Measurements from ENCODE around the gene FAM237A.

Gene FAM237A

DNA sequence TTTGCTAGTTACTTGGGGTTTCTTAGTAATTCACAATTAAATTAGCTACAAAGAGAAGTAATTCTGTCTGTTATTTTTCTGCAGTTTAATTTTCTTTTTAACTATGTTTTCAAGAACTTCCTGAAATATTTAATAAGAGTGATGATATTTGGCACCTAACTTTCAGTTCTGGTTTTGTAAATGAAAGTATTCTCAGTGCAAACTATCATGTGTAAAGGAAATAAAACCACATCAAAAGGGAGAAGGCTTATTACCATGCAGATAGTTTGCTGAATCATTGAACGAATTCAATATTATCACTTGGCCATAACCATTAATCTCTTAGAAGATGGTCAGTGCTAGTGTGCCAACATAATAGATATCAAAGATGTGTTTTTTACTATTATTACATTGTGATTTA lies 46.7 kb downstream of the FAM237A start:
- no peak for DNase-seq (ENCODE audit: low read depth in 2 of 2)

DNA sequence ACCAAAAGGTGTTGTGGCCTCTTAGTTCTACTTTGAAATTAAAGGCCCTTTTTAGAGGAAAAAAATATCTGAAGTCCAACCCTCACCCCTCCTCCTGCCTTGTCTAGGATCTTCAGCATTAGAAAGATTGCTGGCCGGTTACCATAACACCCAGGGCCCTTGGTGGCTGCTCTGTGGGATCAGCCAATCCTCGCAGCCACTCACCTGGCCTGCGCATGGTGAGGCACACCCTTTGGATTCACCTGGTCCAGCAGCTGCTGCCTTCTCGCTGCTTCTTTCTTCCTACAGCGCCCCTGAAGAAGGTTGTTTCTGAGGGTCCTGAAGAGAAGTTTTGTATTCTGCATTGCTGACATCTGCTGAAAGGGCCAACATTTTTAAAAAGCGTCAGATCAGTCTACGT lies 50.7 kb downstream of the FAM237A start:
- no peak for DNase-seq (ENCODE audit: low read depth in 2 of 2)

DNA sequence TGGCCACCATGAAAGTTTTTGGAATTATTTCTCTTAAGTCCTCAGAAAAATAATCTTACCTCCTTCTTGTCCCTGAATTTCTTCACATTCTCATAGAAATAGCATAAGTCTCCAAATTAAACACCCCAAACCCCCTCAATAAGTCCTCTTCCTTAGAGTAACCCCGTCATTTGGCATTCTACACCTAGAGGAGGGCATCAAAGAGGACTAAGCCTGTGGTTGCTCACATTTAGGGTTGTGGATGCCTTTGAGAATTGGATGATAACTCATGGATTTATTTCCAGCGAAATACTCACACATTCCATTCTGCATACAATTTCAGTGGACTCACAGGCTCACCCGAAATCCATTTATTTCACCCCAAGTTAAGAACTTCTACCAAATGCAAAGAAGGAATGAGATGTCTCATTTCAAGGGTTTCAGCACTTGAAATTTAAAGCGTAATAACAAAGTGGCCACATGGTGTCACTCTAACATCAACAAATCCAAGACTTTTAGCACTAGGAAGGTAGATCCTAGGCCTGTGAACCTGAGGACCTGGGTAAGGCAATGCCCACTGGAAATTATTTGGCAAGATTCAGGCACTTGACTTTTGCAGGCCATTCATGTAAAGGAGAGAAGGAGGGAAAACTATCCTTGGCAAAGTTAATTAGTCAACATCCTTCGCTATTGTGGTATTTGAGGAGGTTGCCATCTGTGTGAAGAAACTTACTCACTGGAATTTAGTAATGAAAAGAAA lies 51.3 kb downstream of the FAM237A start:
- DNase-seq (ENCODE audit: low read depth in 2 of 2): peak; percentile 22 to 26

DNA sequence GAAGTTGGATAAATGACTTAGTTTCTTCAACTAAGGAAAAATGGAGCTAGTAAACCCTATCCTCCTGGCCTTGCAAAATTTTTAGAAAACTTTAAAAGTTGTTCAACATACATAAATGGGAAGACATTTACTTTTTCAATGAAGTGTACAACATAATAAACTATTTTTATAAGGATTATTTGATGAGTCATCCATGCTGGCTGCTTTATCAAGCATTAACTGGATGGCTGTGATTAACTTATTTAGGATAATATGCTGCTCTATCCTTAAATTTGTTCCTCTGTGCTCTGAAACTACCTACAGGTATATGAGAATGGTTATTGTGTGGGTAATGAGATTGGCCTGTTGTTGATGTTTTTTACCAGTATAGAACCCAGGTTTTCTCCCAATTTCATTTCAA lies 54.6 kb downstream of the FAM237A start:
- DNase-seq (ENCODE audit: low read depth in 2 of 2): no peak

DNA sequence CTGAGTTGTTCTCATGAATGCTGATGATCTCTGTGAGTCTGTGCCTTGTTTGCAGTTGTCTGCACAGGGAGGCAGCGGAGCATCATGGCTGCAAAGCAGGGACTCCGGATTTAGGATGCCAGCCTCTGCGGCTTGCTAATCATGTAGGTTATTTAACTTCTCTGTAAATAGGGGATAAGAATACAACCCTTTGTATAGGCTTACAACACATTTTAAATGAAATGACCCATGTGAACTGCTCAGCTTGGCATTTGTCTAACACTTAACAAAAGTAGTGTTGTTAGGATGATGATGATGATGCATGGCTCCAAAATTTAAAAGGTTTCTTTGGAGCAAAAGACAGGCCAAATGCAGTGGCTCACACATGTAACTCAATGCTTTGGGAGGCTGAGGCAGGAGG lies 56.5 kb downstream of the FAM237A start:
- DNase-seq (ENCODE audit: low read depth in 2 of 2): no peak
